ENCODE measurements around the gene TUFT1.
"Not testable (repeated sequence)": the region's sequence is repeated elsewhere in the genome, so short reads cannot be mapped to it uniquely, and the experiment has no call there.

The TUFT1 gene

DNA sequence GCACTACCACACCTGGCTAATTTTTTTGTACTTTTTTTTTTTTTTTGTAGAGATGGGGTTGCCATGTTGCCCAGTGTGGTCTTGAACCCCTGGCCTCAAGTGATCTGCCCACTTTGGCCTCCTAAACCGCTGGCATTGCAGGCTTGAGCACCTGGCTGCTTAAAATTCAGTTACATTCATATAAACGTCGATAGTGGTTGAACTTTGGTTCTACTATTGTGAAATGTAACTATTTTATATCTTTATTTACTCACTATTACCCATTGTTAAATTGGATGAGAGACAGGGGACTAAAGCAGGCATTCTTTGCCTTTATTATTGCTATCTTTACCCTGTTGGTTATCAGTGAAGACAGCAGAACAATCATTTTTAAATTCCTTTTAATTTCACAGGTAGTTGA is 77.9 kb downstream of the TUFT1 start:
- no peak for DNase-seq (ENCODE audit: low spot score)

- no peak for DNase-seq (ENCODE audit: low spot score)
Observed at GRCh38 chr1:151618470-151618869, 78.4 kb downstream of the TUFT1 start.

GRCh38 chr1:151618996-151619395 is 78.9 kb downstream of the TUFT1 start:
- not testable (repeated sequence) for DNase-seq (ENCODE audit: low spot score)

DNA sequence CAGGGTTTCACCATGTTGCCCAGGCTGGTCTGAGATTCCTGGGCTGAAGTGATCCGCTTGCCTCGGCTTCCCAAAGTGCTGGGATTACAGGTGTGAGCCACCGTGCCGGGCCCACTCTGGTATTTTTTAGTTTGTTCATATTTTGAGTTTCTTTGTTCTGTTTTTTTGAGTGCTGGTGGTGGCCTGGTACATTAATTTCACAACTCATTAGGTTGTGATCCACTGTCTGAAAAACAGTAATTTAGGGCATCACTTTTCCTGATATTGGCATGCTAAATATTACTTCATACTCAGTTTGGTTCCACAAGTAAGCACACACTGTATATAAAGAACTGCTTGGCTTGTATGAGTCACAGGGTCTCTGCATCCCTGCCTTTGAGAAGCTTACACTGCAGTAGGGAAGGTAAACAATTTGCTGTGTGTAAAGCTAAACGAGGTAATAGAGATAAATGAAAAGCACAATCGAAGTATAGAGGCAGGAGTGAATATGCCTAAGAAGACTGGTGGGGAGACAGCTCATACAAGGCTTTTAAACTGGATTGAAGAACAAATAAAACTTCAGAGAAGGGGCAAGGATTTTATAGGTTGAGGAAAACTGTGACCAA is 79.5 kb downstream of the TUFT1 start:
- DNase-seq (ENCODE audit: low spot score): no peak

DNA sequence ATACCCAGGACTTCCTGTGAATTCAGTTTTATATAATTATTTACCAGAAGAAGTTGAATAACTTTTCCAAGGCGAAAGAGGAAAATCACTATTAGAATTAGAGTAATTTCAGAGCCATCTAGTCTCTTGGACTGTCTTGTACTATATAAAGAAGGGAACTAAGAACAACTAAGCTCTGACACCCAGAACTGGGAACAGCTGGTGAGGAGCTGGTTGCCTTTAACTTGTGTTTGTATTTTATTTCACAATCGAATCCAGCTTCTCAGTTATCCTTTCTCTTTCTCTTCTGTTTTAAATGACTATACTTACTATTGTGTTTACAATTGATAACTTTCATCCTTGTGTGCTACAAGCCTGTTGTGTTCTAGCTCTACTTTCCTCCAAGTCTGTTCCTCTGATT is 80.2 kb downstream of the TUFT1 start:
- no peak for DNase-seq (ENCODE audit: low spot score)

DNA sequence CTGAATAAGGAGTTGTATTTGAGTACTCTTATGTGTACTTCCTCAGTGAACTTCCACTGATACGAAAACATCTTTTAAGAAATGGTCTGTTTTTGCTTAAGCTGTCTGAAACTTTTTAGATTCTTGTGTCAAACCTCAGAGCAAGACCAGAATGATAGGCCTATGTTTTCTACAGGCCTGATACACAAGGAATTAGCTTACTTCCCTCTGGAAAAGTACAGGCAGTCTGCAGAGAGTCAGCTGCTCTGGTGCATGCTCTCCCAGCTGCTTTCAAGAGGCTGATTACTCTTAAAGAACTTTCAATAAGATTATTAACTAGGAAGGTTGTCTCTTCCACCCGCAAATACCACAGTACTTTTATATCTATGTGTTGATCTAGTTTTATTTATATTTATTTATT is 81.2 kb downstream of the TUFT1 start:
- DNase-seq (ENCODE audit: low spot score): no peak

DNA sequence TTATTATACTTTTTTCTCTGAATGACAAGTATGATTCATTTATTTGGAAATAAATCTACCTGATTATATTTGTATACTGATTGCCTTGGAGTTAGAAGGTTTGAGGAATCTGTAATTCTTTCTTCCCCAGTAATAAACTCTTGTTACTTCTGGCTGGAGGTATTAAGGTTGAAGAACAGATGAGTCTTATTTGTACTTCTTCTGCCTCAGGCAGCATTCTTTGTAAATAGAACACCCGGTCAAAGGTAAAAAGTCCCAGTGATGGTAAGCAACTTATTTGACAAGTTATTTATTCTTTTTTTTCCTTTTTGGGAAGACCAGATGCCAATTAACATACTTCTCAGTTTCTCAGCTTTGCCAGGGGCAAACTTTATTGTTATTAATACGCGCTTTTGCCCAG is 84.7 kb downstream of the TUFT1 start:
- DNase-seq (ENCODE audit: low spot score): no peak

- DNase-seq (ENCODE audit: low spot score): no peak
Observed at GRCh38 chr1:151626740-151627334, 86.7 kb downstream of the TUFT1 start.

DNA sequence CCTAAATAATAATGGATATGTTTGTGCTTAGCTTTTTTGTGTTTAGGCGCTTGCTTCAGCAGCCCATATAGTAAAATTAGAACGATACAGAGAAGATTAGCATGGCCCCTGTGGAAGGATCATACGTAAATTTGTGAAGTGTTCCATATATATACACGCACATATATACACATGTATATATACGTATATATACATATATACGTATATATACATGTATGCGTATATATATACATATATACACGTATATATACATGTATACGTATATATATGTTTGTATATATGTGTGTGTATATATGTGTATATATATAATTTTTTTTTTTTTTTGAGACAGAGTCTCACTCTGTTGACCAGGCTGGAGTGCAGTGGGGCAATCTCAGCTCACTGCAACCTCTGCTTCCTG is 89.2 kb downstream of the TUFT1 start:
- no peak for DNase-seq (ENCODE audit: low spot score)
